Measurements from ENCODE around the gene TYMP. TPM values are rescaled to one million over a fixed set of nuclear protein-coding genes. Genes with fewer than 3 reads are reported as not detected.

The TYMP gene
- total and polyA plus RNA-seq, 2 donors (not counting 3 experiments of a cell fraction or from before 2014, with no cell fraction given), result 2.0 to 2.4 TPM

Other genes starting within 250 kb of the TYMP start
- 134 and 139 TPM in 2 replicates for gene PLXNB2, start 222.4 kb downstream of the TYMP start, total RNA-seq
- 82.3 and 113 TPM in 2 replicates for gene PLXNB2, start 222.4 kb downstream of the TYMP start, polyA plus RNA-seq
- gene DENND6B, start 203.0 kb downstream of the TYMP start, total RNA-seq, result 2.9 and 5.9 TPM in 2 replicates
- gene DENND6B, start 203.0 kb downstream of the TYMP start, polyA plus RNA-seq, result 4.1 and 6.5 TPM in 2 replicates
- 46.4 and 54.6 TPM in 2 replicates for gene PPP6R2, start 186.7 kb downstream of the TYMP start, total RNA-seq
- gene PPP6R2, start 186.7 kb downstream of the TYMP start, polyA plus RNA-seq, result 38.6 and 41.2 TPM in 2 replicates
- gene SBF1, start 55.0 kb downstream of the TYMP start, total RNA-seq, result 67.2 and 68.6 TPM in 2 replicates
- gene SBF1, start 55.0 kb downstream of the TYMP start, polyA plus RNA-seq, result 36.3 and 40.0 TPM in 2 replicates
- 0.69 and 1.5 TPM in 2 replicates for gene ADM2, start 48.5 kb downstream of the TYMP start, total RNA-seq
- 0.28 and 0.43 TPM in 2 replicates for gene ADM2, start 48.5 kb downstream of the TYMP start, polyA plus RNA-seq
- not detected in 2 replicates for gene MIOX, start 43.2 kb downstream of the TYMP start, total RNA-seq
- not detected in 2 replicates for gene MIOX, start 43.2 kb downstream of the TYMP start, polyA plus RNA-seq
- 89.7 and 94.8 TPM in 2 replicates for gene LMF2, start 22.3 kb downstream of the TYMP start, total RNA-seq
- gene LMF2, start 22.3 kb downstream of the TYMP start, polyA plus RNA-seq, result 112 and 190 TPM in 2 replicates
- gene NCAPH2, start 21.8 kb downstream of the TYMP start, total RNA-seq, result 42.4 and 43.1 TPM in 2 replicates
- gene NCAPH2, start 21.8 kb downstream of the TYMP start, polyA plus RNA-seq, result 34.8 and 43.2 TPM in 2 replicates
- gene SCO2, start 4.4 kb downstream of the TYMP start, total RNA-seq, result 3.2 and 3.7 TPM in 2 replicates
- 3.1 and 3.5 TPM in 2 replicates for gene SCO2, start 4.4 kb downstream of the TYMP start, polyA plus RNA-seq
- gene KLHDC7B, start 15.9 kb upstream of the TYMP start, total RNA-seq, result not detected in 2 replicates
- not detected in 2 replicates for gene KLHDC7B, start 15.9 kb upstream of the TYMP start, polyA plus RNA-seq
- not detected in 2 replicates for gene SYCE3, start 32.9 kb upstream of the TYMP start, total RNA-seq
- gene SYCE3, start 32.9 kb upstream of the TYMP start, polyA plus RNA-seq, result not detected in 2 replicates
- gene CPT1B, start 48.4 kb upstream of the TYMP start, total RNA-seq, result 3.6 and 7.1 TPM in 2 replicates
- gene CPT1B, start 48.4 kb upstream of the TYMP start, polyA plus RNA-seq, result 7.0 and 7.1 TPM in 2 replicates
- 57.7 and 62.4 TPM in 2 replicates for gene CHKB, start 52.8 kb upstream of the TYMP start, total RNA-seq
- 67.5 and 70.6 TPM in 2 replicates for gene CHKB, start 52.8 kb upstream of the TYMP start, polyA plus RNA-seq
- gene MAPK8IP2, start 70.8 kb upstream of the TYMP start, total RNA-seq, result 0.31 and 0.37 TPM in 2 replicates
- gene MAPK8IP2, start 70.8 kb upstream of the TYMP start, polyA plus RNA-seq, result 0.18 and 0.21 TPM in 2 replicates
- 19.3 and 22.3 TPM in 2 replicates for gene ARSA, start 98.1 kb upstream of the TYMP start, total RNA-seq
- gene ARSA, start 98.1 kb upstream of the TYMP start, polyA plus RNA-seq, result 33.6 and 47.7 TPM in 2 replicates
- 137 and 158 TPM in 2 replicates for gene SHANK3, start 142.8 kb upstream of the TYMP start, total RNA-seq
- gene SHANK3, start 142.8 kb upstream of the TYMP start, polyA plus RNA-seq, result 26.1 and 29.7 TPM in 2 replicates
- 4.1 and 4.9 TPM in 2 replicates for gene ACR, start 208.2 kb upstream of the TYMP start, total RNA-seq
- gene ACR, start 208.2 kb upstream of the TYMP start, polyA plus RNA-seq, result 0.43 and 0.91 TPM in 2 replicates

Measured in endothelial cell of umbilical vein (primary cell).